A549 (cell line): ENCODE data around the gene PRSS8. TPM values are rescaled to one million over a fixed set of nuclear protein-coding genes. Genes with fewer than 3 reads are reported as not detected.

Experiments used
- ATAC-seq, 2 experiments: fragments of 200-7000 bp in 1 of 2; fragments of >200 bp in 1 of 2; cut with Nextera tagmentation in 1 of 2; cut with Tn5 transposase in 1 of 2; 3 replicates each; pipeline versions ENCODE4 v1.8.0 to v1.9.1; 2018 to 2020; ENCODE audit warnings: mild to moderate bottlenecking in 1 of 2, moderate library complexity in 1 of 2
- CTCF ChIA-PET: fragments of 300-600 bp; sonication (Branson Sonifier 250); formaldehyde crosslinking; extraction: SDS; loops from one replicate; lab custom pipeline; 2021; ENCODE audit warnings: antibody characterized with exemption, inconsistent platforms; lab: Yijun Ruan, JAX
- POLR2A ChIA-PET: fragments of 350-600 bp; formaldehyde crosslinking; extraction: SDS; loops from one replicate; lab custom pipeline; 2021; ENCODE audit warnings: antibody characterized with exemption, inconsistent platforms; lab: Yijun Ruan, JAX
- DNase-seq, 2 experiments: peaks; one replicate each; pipeline versions ENCODE4 v3.0.0 to v3.0.0-alpha.2; 2011 to 2016; ENCODE audit warnings: low read depth in 1 of 2, low spot score in 1 of 2
- FAIRE-seq: peaks from 2 replicates; lab custom pipeline; 2011; peaks lifted over from hg19 to GRCh38; lab: Jason Lieb, UNC
- H3K27ac ChIP-seq, 2 experiments: fragments of >200 bp; sonication (Bioruptor Twin); formaldehyde crosslinking; 3 replicates each; pipeline ENCODE4 v1.5.1; 2016 to 2017
- H3K4me1 ChIP-seq: fragments of >200 bp; sonication (Bioruptor Twin); formaldehyde crosslinking; 3 replicates; pipeline ENCODE4 v1.6.1; 2016
- H3K4me2 ChIP-seq: fragments of >200 bp; sonication (Bioruptor Twin); formaldehyde crosslinking; 3 replicates; pipeline ENCODE4 v1.6.1; 2016
- H3K4me3 ChIP-seq: fragments of >200 bp; sonication (Bioruptor Twin); formaldehyde crosslinking; 3 replicates; pipeline ENCODE4 v1.5.1; 2016
- H3K9me3 ChIP-seq: fragments of >200 bp; sonication (Bioruptor Twin); formaldehyde crosslinking; 3 replicates; pipeline ENCODE4 v1.6.1; 2016
- CBX8 ChIP-seq: fragments of 200-600 bp; sonication (generic); IDR thresholded peaks from 2 replicates; pipeline ENCODE4 v1.6.1; 2016
- CHD4 ChIP-seq: fragments of 200-600 bp; sonication (generic); IDR thresholded peaks from 2 replicates; pipeline ENCODE4 v1.6.1; 2016; ENCODE audit warnings: antibody characterized with exemption, mild to moderate bottlenecking, borderline replicate concordance
- EHF ChIP-seq: fragments of 250-450 bp; sonication (Bioruptor Pico); IDR thresholded peaks from 2 replicates; pipeline ENCODE4 v1.5.0; 2020; ENCODE audit warnings: mild to moderate bottlenecking
- FOSB ChIP-seq: fragments of 250-450 bp; sonication (Bioruptor Pico); IDR thresholded peaks from 2 replicates; pipeline ENCODE4 v1.5.0; 2020; ENCODE audit warnings: mild to moderate bottlenecking, moderate library complexity
- GATA3 ChIP-seq: IDR thresholded peaks from 2 replicates; pipeline ENCODE4 v1.6.1; 2012; ENCODE audit warnings: borderline replicate concordance
- HOXA7 ChIP-seq: fragments of 250-450 bp; sonication (Bioruptor Pico); IDR thresholded peaks from 2 replicates; pipeline ENCODE4 v1.5.0; 2020; ENCODE audit warnings: mild to moderate bottlenecking, moderate library complexity
- HOXB13 ChIP-seq: fragments of 250-450 bp; sonication (Bioruptor Pico); IDR thresholded peaks from 2 replicates; pipeline ENCODE4 v1.5.0; 2020; ENCODE audit warnings: low read depth, mild to moderate bottlenecking, moderate library complexity
- HOXB5 ChIP-seq: fragments of 250-450 bp; sonication (Bioruptor Pico); IDR thresholded peaks from 2 replicates; pipeline ENCODE4 v1.5.0; 2020; ENCODE audit warnings: mild to moderate bottlenecking, moderate library complexity
- JUNB ChIP-seq: fragments of >200 bp; sonication (Bioruptor Twin); formaldehyde crosslinking; IDR thresholded peaks from 2 replicates; pipeline ENCODE4 v1.6.1; 2016
- KDM1A ChIP-seq: fragments of 200-600 bp; sonication (generic); IDR thresholded peaks from 2 replicates; pipeline ENCODE4 v1.6.1; 2016; ENCODE audit warnings: low read depth, mild to moderate bottlenecking
- MAFK ChIP-seq: fragments of 450-650 bp; IDR thresholded peaks from 2 replicates; pipeline ENCODE4 v1.6.1; 2014; ENCODE audit not compliant: partially characterized antibody
- NR3C1 ChIP-seq: fragments of >200 bp; sonication (Bioruptor Twin); formaldehyde crosslinking; IDR thresholded peaks from 3 replicates; pipeline ENCODE4 v1.6.1; 2017
- PHF8 ChIP-seq: fragments of 200-600 bp; sonication (generic); IDR thresholded peaks from 2 replicates; pipeline ENCODE4 v1.6.1; 2016; ENCODE audit warnings: low read depth, mild to moderate bottlenecking, antibody characterized with exemption, moderate library complexity, borderline replicate concordance
- RCOR1 ChIP-seq: fragments of 150-350 bp; IDR thresholded peaks from 2 replicates; pipeline ENCODE4 v1.6.1; 2014; ENCODE audit warnings: antibody characterized with exemption, low read length, low read depth
- ZC3H11A ChIP-seq: fragments of 450-650 bp; IDR thresholded peaks from 2 replicates; pipeline ENCODE4 v1.6.1; 2014; ENCODE audit warnings: antibody characterized with exemption, mild to moderate bottlenecking
- ZNF302 ChIP-seq: fragments of 250-450 bp; sonication (Bioruptor Pico); IDR thresholded peaks from 2 replicates; pipeline ENCODE4 v1.9.0; 2021; ENCODE audit warnings: inconsistent platforms, mild to moderate bottlenecking, moderate library complexity
- ZSCAN20 ChIP-seq: fragments of 250-450 bp; sonication (Bioruptor Pico); IDR thresholded peaks from 2 replicates; pipeline ENCODE4 v1.8.0; 2022; ENCODE audit warnings: mild to moderate bottlenecking, moderate library complexity
- WGBS: methylation state at CpG from one replicate; pipeline ENCODE4 v1.1.6; 2017; ENCODE audit errors: missing lambda C conversion rate; 5-methylcytosine and 5-hydroxymethylcytosine counted together
- polyA plus RNA-seq, 4 experiments: library from polyadenylated mRNA; depleted of rRNA in 3 of 4; stranded (reverse); fragments of >200 nt; fragmentation: RNase III in 1 of 4; extraction: RNeasy Plus Mini Kit Qiagen cat#74134 plus additional on column Dnase treatment in 1 of 4; gene quantifications; 2 replicates in 3 of 4; 3 replicates in 1 of 4; pipeline ENCODE4 v1.2.3, GENCODE V29; 2011 to 2017
- TF ChIP-seq, protein P1 (sequence below): fragments of 450-650 bp; IDR thresholded peaks from 2 replicates; pipeline ENCODE4 v1.6.1; 2014; ENCODE audit warnings: antibody characterized with exemption
- TF ChIP-seq, protein P2 (sequence below): fragments of >200 bp; sonication (Bioruptor Twin); formaldehyde crosslinking; IDR thresholded peaks from 3 replicates; pipeline ENCODE4 v1.5.1; 2016
- TF ChIP-seq, protein P3 (sequence below): IDR thresholded peaks from 2 replicates; pipeline ENCODE4 v1.6.1; 2012; ENCODE audit warnings: low read depth, borderline replicate concordance
- TF ChIP-seq, protein P4 (sequence below): fragments of 150-350 bp; IDR thresholded peaks from 2 replicates; pipeline ENCODE4 v1.6.1; 2014; ENCODE audit warnings: low read depth, mild to moderate bottlenecking, low read length
- TF ChIP-seq, protein P5 (sequence below): fragments of 250-450 bp; sonication (Bioruptor Pico); IDR thresholded peaks from 2 replicates; pipeline ENCODE4 v1.5.0; 2020; ENCODE audit warnings: low read depth, mild to moderate bottlenecking, moderate library complexity

The PRSS8 gene
- polyA plus RNA-seq, 2 of the 4 experiments (the other 2 are of a cell fraction): 0.08 to 0.09 TPM

DNA sequence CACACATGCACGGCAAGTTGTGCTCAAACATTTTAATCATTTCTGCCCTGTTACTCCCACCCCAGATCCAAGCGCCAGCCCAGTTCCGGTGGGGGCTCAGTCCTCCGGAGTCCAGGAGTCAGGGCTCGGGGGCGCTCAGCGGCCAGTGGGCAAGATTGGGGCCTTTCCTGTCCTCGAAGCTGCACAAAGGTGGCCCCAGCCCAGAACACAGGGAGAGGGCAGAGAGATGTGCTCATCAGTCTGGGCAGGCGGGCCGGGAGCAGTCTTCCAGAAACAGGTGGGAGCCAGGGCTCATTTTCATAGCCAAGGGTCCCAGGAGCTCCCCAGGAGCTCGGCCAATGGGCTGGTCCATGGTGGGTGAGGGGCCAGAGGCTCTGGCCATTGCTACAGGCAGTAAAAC, 4.1 kb downstream of the PRSS8 start:
- DNase-seq: no peak
- Histone ChIP-seq H3K9me3 (no peaks in the 10 kb centered on the region), H3K4me1 (peaks cover 18% of the 10 kb centered on the region; the same call in 2 of the 3 replicates)
- CTCF ChIA-PET: interaction anchor here (0.6 to 2.6 kb wide), 3 partner anchors 11 to 147 kb away, joined by 3 to 16 read pairs (median 4); partner anchors contain the start of gene HSD3B7
- TF ChIP-seq, protein P1, sequence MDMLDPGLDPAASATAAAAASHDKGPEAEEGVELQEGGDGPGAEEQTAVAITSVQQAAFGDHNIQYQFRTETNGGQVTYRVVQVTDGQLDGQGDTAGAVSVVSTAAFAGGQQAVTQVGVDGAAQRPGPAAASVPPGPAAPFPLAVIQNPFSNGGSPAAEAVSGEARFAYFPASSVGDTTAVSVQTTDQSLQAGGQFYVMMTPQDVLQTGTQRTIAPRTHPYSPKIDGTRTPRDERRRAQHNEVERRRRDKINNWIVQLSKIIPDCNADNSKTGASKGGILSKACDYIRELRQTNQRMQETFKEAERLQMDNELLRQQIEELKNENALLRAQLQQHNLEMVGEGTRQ: no peak
- no peak for TF ChIP-seq NR3C1
- TF ChIP-seq HOXB5 (CRISPR knock-in tag): no peak
- no peak for TF ChIP-seq CHD4
- TF ChIP-seq FOSB: no peak
- TF ChIP-seq, protein P2, sequence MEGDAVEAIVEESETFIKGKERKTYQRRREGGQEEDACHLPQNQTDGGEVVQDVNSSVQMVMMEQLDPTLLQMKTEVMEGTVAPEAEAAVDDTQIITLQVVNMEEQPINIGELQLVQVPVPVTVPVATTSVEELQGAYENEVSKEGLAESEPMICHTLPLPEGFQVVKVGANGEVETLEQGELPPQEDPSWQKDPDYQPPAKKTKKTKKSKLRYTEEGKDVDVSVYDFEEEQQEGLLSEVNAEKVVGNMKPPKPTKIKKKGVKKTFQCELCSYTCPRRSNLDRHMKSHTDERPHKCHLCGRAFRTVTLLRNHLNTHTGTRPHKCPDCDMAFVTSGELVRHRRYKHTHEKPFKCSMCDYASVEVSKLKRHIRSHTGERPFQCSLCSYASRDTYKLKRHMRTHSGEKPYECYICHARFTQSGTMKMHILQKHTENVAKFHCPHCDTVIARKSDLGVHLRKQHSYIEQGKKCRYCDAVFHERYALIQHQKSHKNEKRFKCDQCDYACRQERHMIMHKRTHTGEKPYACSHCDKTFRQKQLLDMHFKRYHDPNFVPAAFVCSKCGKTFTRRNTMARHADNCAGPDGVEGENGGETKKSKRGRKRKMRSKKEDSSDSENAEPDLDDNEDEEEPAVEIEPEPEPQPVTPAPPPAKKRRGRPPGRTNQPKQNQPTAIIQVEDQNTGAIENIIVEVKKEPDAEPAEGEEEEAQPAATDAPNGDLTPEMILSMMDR: no peak
- no peak for TF ChIP-seq GATA3
- no peak for TF ChIP-seq ZNF302 (CRISPR knock-in tag)
- TF ChIP-seq, protein P3, sequence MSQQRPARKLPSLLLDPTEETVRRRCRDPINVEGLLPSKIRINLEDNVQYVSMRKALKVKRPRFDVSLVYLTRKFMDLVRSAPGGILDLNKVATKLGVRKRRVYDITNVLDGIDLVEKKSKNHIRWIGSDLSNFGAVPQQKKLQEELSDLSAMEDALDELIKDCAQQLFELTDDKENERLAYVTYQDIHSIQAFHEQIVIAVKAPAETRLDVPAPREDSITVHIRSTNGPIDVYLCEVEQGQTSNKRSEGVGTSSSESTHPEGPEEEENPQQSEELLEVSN: no peak
- TF ChIP-seq ZC3H11A: no peak
- TF ChIP-seq, protein P4, sequence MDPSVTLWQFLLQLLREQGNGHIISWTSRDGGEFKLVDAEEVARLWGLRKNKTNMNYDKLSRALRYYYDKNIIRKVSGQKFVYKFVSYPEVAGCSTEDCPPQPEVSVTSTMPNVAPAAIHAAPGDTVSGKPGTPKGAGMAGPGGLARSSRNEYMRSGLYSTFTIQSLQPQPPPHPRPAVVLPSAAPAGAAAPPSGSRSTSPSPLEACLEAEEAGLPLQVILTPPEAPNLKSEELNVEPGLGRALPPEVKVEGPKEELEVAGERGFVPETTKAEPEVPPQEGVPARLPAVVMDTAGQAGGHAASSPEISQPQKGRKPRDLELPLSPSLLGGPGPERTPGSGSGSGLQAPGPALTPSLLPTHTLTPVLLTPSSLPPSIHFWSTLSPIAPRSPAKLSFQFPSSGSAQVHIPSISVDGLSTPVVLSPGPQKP: no peak
- no peak for TF ChIP-seq EHF (CRISPR knock-in tag)
- TF ChIP-seq, protein P5, sequence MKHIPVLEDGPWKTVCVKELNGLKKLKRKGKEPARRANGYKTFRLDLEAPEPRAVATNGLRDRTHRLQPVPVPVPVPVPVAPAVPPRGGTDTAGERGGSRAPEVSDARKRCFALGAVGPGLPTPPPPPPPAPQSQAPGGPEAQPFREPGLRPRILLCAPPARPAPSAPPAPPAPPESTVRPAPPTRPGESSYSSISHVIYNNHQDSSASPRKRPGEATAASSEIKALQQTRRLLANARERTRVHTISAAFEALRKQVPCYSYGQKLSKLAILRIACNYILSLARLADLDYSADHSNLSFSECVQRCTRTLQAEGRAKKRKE (CRISPR knock-in tag): no peak
- TF ChIP-seq KDM1A: no peak
- no peak for TF ChIP-seq PHF8
- TF ChIP-seq ZSCAN20: no peak
- TF ChIP-seq MAFK: no peak
- no peak for TF ChIP-seq HOXA7
- TF ChIP-seq JUNB: no peak
- TF ChIP-seq, all 56 proteins: peak for 0
- H3K4me3 ChIP-seq: no peak overlapping the region
- ATAC-seq (no peak), FAIRE-seq (no peak)
- POLR2A ChIA-PET: interaction anchor here (1.5 to 5.3 kb wide), 2 partner anchors 11 to 14 kb away, joined by 5 to 31 read pairs (median 8); partner anchors contain the start of gene KAT8
- WGBS: 97% methylated on average over 10 of the region's 11 CpGs
- no peak overlapping the region for H3K27ac ChIP-seq
- no peak overlapping the region for H3K4me2 ChIP-seq

DNA sequence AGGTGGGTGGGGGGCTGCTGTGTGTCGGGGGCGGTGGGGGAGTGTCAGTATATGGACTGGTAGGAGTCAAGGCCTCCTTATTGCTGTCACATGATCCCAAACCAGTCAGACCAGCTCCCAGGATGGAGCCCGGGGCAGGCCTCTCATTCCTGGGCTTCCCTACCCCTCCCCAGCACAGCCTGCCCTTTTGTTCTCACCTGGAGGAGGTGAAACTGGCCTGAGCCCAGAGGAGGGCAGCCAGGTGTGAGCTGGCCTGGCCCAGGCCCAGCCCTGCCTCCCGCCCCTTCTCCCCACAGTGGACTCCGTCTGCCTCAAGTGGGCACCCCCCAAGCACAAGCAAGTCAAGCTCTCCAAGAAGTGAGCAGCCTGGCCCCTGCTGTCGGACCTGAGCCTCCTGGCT, 4.6 kb downstream of the PRSS8 start:
- ChIA-PET POLR2A (interaction anchor here (1.5 to 5.3 kb wide), 2 partner anchors 11 to 13 kb away, joined by 5 to 31 read pairs; partner anchors contain the start of gene KAT8), CTCF (interaction anchor here (1.4 to 2.2 kb wide), 2 partner anchors 12 to 146 kb away, joined by 3 to 16 read pairs; partner anchors contain the start of gene HSD3B7)
- 85% methylated on average over 4 of the region's 6 CpGs for WGBS
- DNase-seq (no peak), FAIRE-seq (no peak), ATAC-seq (no peak)
- H3K4me2 ChIP-seq: no peak overlapping the region
- H3K27ac ChIP-seq: no peak overlapping the region
- no peak overlapping the region for H3K4me3 ChIP-seq
- peaks cover 18% of the 10 kb centered on the region; the same call in 2 of the 3 replicates for H3K4me1 ChIP-seq
- no peaks in the 10 kb centered on the region for H3K9me3 ChIP-seq
- TF ChIP-seq CBX8: no peak
- no peak for TF ChIP-seq ZNF302 (CRISPR knock-in tag)
- TF ChIP-seq RCOR1: no peak
- TF ChIP-seq NR3C1: no peak
- no peak for TF ChIP-seq HOXB13 (CRISPR knock-in tag)
